Activated naive CD8-positive, alpha-beta T cell treated with anti-CD3 and anti-CD28 coated beads, Interleukin-2, amount 10 ng/mL, durations not matched to agents 7 days and 5 days (primary cell): ENCODE measurements around the gene PARD3B. TPM values are rescaled to one million over a fixed set of nuclear protein-coding genes. Genes with fewer than 3 reads are reported as not detected.

ENCODE experiments used
- ATAC-seq: fragments of 150-1000 bp; cut with Tn5 transposase; one replicate; pipeline ENCODE4 v1.10.0; 2021; ENCODE audit warnings: low read depth, moderate library complexity
- POLR2A ChIA-PET: fragments of 350-600 bp; sonication (Branson Sonifier 250); formaldehyde crosslinking; loops from one replicate; lab custom pipeline; 2021; ENCODE audit warnings: antibody characterized with exemption; lab: Charles Lee
- DNase-seq: peaks from one replicate; pipeline ENCODE4 v3.0.0; 2021
- H3K27ac Mint-ChIP-seq: one replicate; pipeline ENCODE4 v1.8.0; 2022; ENCODE audit warnings: mild to moderate bottlenecking, mixed read lengths
- H3K27me3 Mint-ChIP-seq: one replicate; pipeline ENCODE4 v1.8.0; 2022; ENCODE audit warnings: mild to moderate bottlenecking, moderate library complexity, mixed read lengths
- H3K36me3 Mint-ChIP-seq: one replicate; pipeline ENCODE4 v1.8.0; 2021; ENCODE audit warnings: mild to moderate bottlenecking, mixed read lengths
- H3K4me1 Mint-ChIP-seq: one replicate; pipeline ENCODE4 v1.8.0; 2021; ENCODE audit warnings: mixed read lengths
- H3K4me3 Mint-ChIP-seq: one replicate; pipeline ENCODE4 v1.8.0; 2022; ENCODE audit warnings: mild to moderate bottlenecking, moderate library complexity, mixed read lengths
- H3K9me3 Mint-ChIP-seq: one replicate; pipeline ENCODE4 v1.8.0; 2021; ENCODE audit warnings: mixed read lengths
- total RNA-seq, 2 experiments: library from RNA; stranded (reverse); gene quantifications; one replicate each; pipeline ENCODE4 v1.2.3, GENCODE V29; 2021

Gene PARD3B
- total RNA-seq, 2 experiments from 2014 or later = 0.55 to 1.0 TPM

GRCh38 chr2:205609113-205609512 lies 1063.8 kb downstream of the PARD3B start:
- H3K27me3 Mint-ChIP-seq = peaks cover 29% of the 10 kb centered on the region
- no peak overlapping the region for H3K27ac Mint-ChIP-seq
- POLR2A ChIA-PET = no interaction called here
- H3K9me3 Mint-ChIP-seq = peaks cover 8% of the 10 kb centered on the region
- H3K4me3 Mint-ChIP-seq = no peak overlapping the region
- H3K4me1 Mint-ChIP-seq = peaks cover 27% of the 10 kb centered on the region
- peaks cover 15% of the 10 kb centered on the region for H3K36me3 Mint-ChIP-seq
- DNase-seq (no peak), ATAC-seq (peak; percentile 25)

GRCh38 chr2:205610437-205610836 lies 1065.2 kb downstream of the PARD3B start:
- peaks cover 31% of the 10 kb centered on the region for H3K4me1 Mint-ChIP-seq
- H3K27ac Mint-ChIP-seq = no peak overlapping the region
- H3K36me3 Mint-ChIP-seq = peaks cover 11% of the 10 kb centered on the region
- POLR2A ChIA-PET = no interaction called here
- H3K4me3 Mint-ChIP-seq = no peak overlapping the region
- H3K9me3 Mint-ChIP-seq = peaks cover 3% of the 10 kb centered on the region
- ATAC-seq (no peak), DNase-seq (no peak)
- peaks cover 26% of the 10 kb centered on the region for H3K27me3 Mint-ChIP-seq

- H3K4me1 Mint-ChIP-seq = peaks cover 31% of the 10 kb centered on the region
- ATAC-seq (peak; percentile 94), DNase-seq (peak; percentile 49)
- H3K36me3 Mint-ChIP-seq = peaks cover 11% of the 10 kb centered on the region
- peaks cover 3% of the 10 kb centered on the region for H3K9me3 Mint-ChIP-seq
- POLR2A ChIA-PET = interaction anchor here (1.0 kb wide), 1 partner anchor 70 kb away, joined by 4 read pairs; the partner anchor contains the start of gene NRP2
- H3K27ac Mint-ChIP-seq = peak overlapping the region; percentile 22
- H3K4me3 Mint-ChIP-seq = peak overlapping the region; percentile 59
- peaks cover 22% of the 10 kb centered on the region for H3K27me3 Mint-ChIP-seq
Observed at GRCh38 chr2:205612636-205613035, 1067.4 kb downstream of the PARD3B start.

- Mint-ChIP-seq H3K9me3 (peaks cover 3% of the 10 kb centered on the region), H3K27me3 (peaks cover 11% of the 10 kb centered on the region), H3K4me3 (no peak overlapping the region), H3K36me3 (peaks cover 9% of the 10 kb centered on the region), H3K4me1 (peaks cover 31% of the 10 kb centered on the region), H3K27ac (no peak overlapping the region)
- DNase-seq = no peak
- no peak for ATAC-seq
- POLR2A ChIA-PET = no interaction called here
Observed at GRCh38 chr2:205613970-205614559, 1068.8 kb downstream of the PARD3B start.

- Mint-ChIP-seq H3K4me1 (peaks cover 32% of the 10 kb centered on the region), H3K27me3 (peaks cover 9% of the 10 kb centered on the region), H3K4me3 (no peak overlapping the region), H3K9me3 (peaks cover 3% of the 10 kb centered on the region), H3K36me3 (peaks cover 7% of the 10 kb centered on the region), H3K27ac (no peak overlapping the region)
- POLR2A ChIA-PET = no interaction called here
- ATAC-seq (no peak), DNase-seq (no peak)
Observed at GRCh38 chr2:205614965-205615364, 1069.7 kb downstream of the PARD3B start.

GRCh38 chr2:205617905-205618304 lies 1072.6 kb downstream of the PARD3B start:
- H3K27me3 Mint-ChIP-seq = peaks cover 2% of the 10 kb centered on the region
- H3K9me3 Mint-ChIP-seq = no peaks in the 10 kb centered on the region
- peaks cover 2% of the 10 kb centered on the region for H3K36me3 Mint-ChIP-seq
- no peak overlapping the region for H3K4me3 Mint-ChIP-seq
- H3K4me1 Mint-ChIP-seq = peaks cover 22% of the 10 kb centered on the region
- no peak overlapping the region for H3K27ac Mint-ChIP-seq
- DNase-seq (no peak), ATAC-seq (no peak)
- POLR2A ChIA-PET = no interaction called here

GRCh38 chr2:205619600-205619999 lies 1074.3 kb downstream of the PARD3B start:
- POLR2A ChIA-PET = interaction anchor here (0.6 kb wide), 1 partner anchor 816 kb away, joined by 3 read pairs; no protein-coding TSS in a partner anchor
- Mint-ChIP-seq H3K27ac (peak overlapping the region; percentile 67), H3K36me3 (peaks cover 2% of the 10 kb centered on the region)

GRCh38 chr2:205627085-205627484 lies 1081.8 kb downstream of the PARD3B start:
- H3K9me3 Mint-ChIP-seq = no peaks in the 10 kb centered on the region
- H3K4me1 Mint-ChIP-seq = no peaks in the 10 kb centered on the region
- H3K36me3 Mint-ChIP-seq = no peaks in the 10 kb centered on the region
- H3K4me3 Mint-ChIP-seq = no peak overlapping the region
- ATAC-seq (no peak), DNase-seq (no peak)
- H3K27ac Mint-ChIP-seq = no peak overlapping the region
- H3K27me3 Mint-ChIP-seq = peaks cover 3% of the 10 kb centered on the region
- POLR2A ChIA-PET = no interaction called here

More at GRCh38 chr2:205619600-205619999, 1074.3 kb downstream of the PARD3B start:
- Mint-ChIP-seq H3K9me3 (no peaks in the 10 kb centered on the region), H3K4me1 (peaks cover 8% of the 10 kb centered on the region), H3K27me3 (no peaks in the 10 kb centered on the region), H3K4me3 (no peak overlapping the region)
- DNase-seq (no peak), ATAC-seq (peak; percentile 78)

- DNase-seq = no peak
- no peaks in the 10 kb centered on the region for H3K36me3 Mint-ChIP-seq
- H3K27ac Mint-ChIP-seq = no peak overlapping the region
- no peaks in the 10 kb centered on the region for H3K9me3 Mint-ChIP-seq
- POLR2A ChIA-PET = no interaction called here
- no peaks in the 10 kb centered on the region for H3K4me1 Mint-ChIP-seq
- H3K27me3 Mint-ChIP-seq = peaks cover 3% of the 10 kb centered on the region
- H3K4me3 Mint-ChIP-seq = no peak overlapping the region
- no peak for ATAC-seq
Observed at GRCh38 chr2:205628422-205628821, 1083.1 kb downstream of the PARD3B start.

- Mint-ChIP-seq H3K4me1 (no peaks in the 10 kb centered on the region), H3K36me3 (no peaks in the 10 kb centered on the region), H3K27me3 (peaks cover 3% of the 10 kb centered on the region), H3K4me3 (no peak overlapping the region), H3K9me3 (no peaks in the 10 kb centered on the region), H3K27ac (no peak overlapping the region)
- POLR2A ChIA-PET = no interaction called here
- ATAC-seq = no peak
- DNase-seq = no peak
Observed at GRCh38 chr2:205629091-205629776, 1084.0 kb downstream of the PARD3B start.

GRCh38 chr2:205633994-205634393 lies 1088.7 kb downstream of the PARD3B start:
- Mint-ChIP-seq H3K4me1 (peaks cover 10% of the 10 kb centered on the region), H3K27me3 (peaks cover 3% of the 10 kb centered on the region), H3K9me3 (no peaks in the 10 kb centered on the region), H3K36me3 (no peaks in the 10 kb centered on the region), H3K4me3 (no peak overlapping the region), H3K27ac (no peak overlapping the region)
- POLR2A ChIA-PET = no interaction called here
- no peak for ATAC-seq
- no peak for DNase-seq

- Mint-ChIP-seq H3K9me3 (peaks cover 5% of the 10 kb centered on the region), H3K27me3 (peaks cover 5% of the 10 kb centered on the region), H3K36me3 (no peaks in the 10 kb centered on the region), H3K27ac (peak overlapping the region; percentile 88), H3K4me1 (peaks cover 10% of the 10 kb centered on the region), H3K4me3 (no peak overlapping the region)
- ATAC-seq (peak; percentile 79), DNase-seq (no peak)
- POLR2A ChIA-PET = no interaction called here
Observed at GRCh38 chr2:205636549-205637319, 1091.5 kb downstream of the PARD3B start.

- Mint-ChIP-seq H3K4me3 (no peak overlapping the region), H3K27ac (peak overlapping the region; percentile 25)
Observed at GRCh38 chr2:205637320-205637602, 1092.0 kb downstream of the PARD3B start.

More at GRCh38 chr2:205637320-205637602, 1092.0 kb downstream of the PARD3B start:
- Mint-ChIP-seq H3K27me3 (peaks cover 8% of the 10 kb centered on the region), H3K36me3 (no peaks in the 10 kb centered on the region), H3K9me3 (peaks cover 5% of the 10 kb centered on the region), H3K4me1 (peaks cover 10% of the 10 kb centered on the region)
- DNase-seq = no peak
- ATAC-seq = no peak
- POLR2A ChIA-PET = no interaction called here
